Suprapubic skin (tissue), 4 donors: Measurements from ENCODE around the gene GPR84. TPM values are rescaled to one million over a fixed set of nuclear protein-coding genes. Genes with fewer than 3 reads are reported as not detected.

ENCODE experiments used
- DNase-seq, 2 donors: peaks; one replicate each; pipeline ENCODE4 v3.0.0-alpha.2; 2019; ENCODE audit warnings: low spot score in 2 of 2
- H3K27ac ChIP-seq: fragments of 200-600 bp; sonication (generic); one replicate; pipeline ENCODE4 v1.5.1; 2019
- H3K27me3 ChIP-seq: fragments of 200-600 bp; sonication (generic); one replicate; pipeline ENCODE4 v1.5.1; 2019
- H3K36me3 ChIP-seq: fragments of 200-600 bp; sonication (generic); one replicate; pipeline ENCODE4 v1.5.1; 2019
- H3K4me1 ChIP-seq: fragments of 200-600 bp; sonication (generic); one replicate; pipeline ENCODE4 v1.5.1; 2019
- H3K4me3 ChIP-seq: fragments of 200-600 bp; sonication (generic); one replicate; pipeline ENCODE4 v1.5.1; 2019; ENCODE audit warnings: mild to moderate bottlenecking
- H3K9me3 ChIP-seq: fragments of 200-600 bp; sonication (generic); one replicate; pipeline ENCODE4 v1.5.1; 2019
- EP300 ChIP-seq: sonication (generic); formaldehyde crosslinking; IDR thresholded peaks from one replicate; pipeline ENCODE4 v1.6.1; 2017; ENCODE audit warnings: antibody characterized with exemption
- POLR2A ChIP-seq, 2 donors: fragments of 450-650 bp; IDR thresholded peaks; one replicate each; pipeline ENCODE4 v1.6.1; 2017; ENCODE audit warnings: antibody characterized with exemption in 2 of 2, mild to moderate bottlenecking in 2 of 2, moderate library complexity in 2 of 2
- POLR2AphosphoS5 ChIP-seq, 3 donors: sonication (generic); formaldehyde crosslinking; IDR thresholded peaks; one replicate each; pipeline ENCODE4 v1.6.1; 2017; ENCODE audit warnings: antibody characterized with exemption in 3 of 3
- WGBS: methylation state at CpG from one replicate; pipeline ENCODE4 v1.1.5; 2018; 5-methylcytosine and 5-hydroxymethylcytosine counted together
- total RNA-seq, 4 donors: library from RNA; depleted of rRNA; stranded (reverse); fragments of >200 nt; gene quantifications; one replicate each; pipeline ENCODE4 v1.1.0, GENCODE V29; 2016
- TF ChIP-seq, protein P1 (sequence below), 2 donors: fragments of 200-600 bp in 1 of 2; fragments of 450-650 bp in 1 of 2; sonication (generic) in 1 of 2; IDR thresholded peaks; one replicate each; pipeline ENCODE4 v1.5.1; 2016 to 2019; ENCODE audit warnings: antibody characterized with exemption in 2 of 2, mild to moderate bottlenecking in 1 of 2, moderate library complexity in 1 of 2

GPR84 gene
- total RNA-seq, 4 donors from 2014 or later = 0.38 to 1.7 (median 0.73) TPM

GRCh38 chr12:54352891-54353874, 11.1 kb downstream of the GPR84 start:
- H3K4me1 ChIP-seq = peaks cover 46% of the 10 kb centered on the region

DNA sequence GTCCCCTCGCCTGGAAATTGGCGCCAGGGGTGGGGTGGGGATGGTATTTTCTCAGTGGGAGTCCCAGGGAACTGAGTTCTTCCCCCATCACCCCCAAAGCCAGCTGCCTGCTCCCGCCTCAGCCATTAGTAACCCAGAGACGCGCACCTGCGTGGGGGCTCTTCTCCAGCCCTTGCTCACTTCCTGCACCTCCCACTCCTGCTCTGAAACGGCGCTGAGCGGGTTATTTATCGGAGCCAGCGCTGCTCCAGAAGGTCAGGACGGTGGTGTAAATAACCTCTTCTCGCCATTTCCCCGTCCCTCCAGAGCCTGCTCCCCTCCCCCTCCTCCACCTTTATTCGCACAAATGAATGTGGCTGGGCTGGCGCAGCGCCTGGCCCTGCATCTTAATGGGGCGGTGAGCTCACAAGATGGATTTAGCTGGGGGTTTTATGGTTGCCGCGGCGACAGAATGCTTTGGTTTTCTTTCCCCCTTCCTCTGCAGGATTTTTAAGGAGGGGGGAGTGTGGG, 12.2 kb downstream of the GPR84 start:
- Histone ChIP-seq H3K36me3 (peaks cover 50% of the 10 kb centered on the region), H3K4me3 (no peak overlapping the region), H3K27ac (peak overlapping the region; percentile 3), H3K27me3 (no peaks in the 10 kb centered on the region), H3K4me1 (peaks cover 35% of the 10 kb centered on the region), H3K9me3 (no peaks in the 10 kb centered on the region)
- no peak for TF ChIP-seq EP300
- TF ChIP-seq POLR2AphosphoS5 (IDR thresholded peaks at IDR 0.05) = no peak
- no peak for TF ChIP-seq POLR2A (IDR thresholded peaks at IDR 0.05)
- TF ChIP-seq, protein P1, sequence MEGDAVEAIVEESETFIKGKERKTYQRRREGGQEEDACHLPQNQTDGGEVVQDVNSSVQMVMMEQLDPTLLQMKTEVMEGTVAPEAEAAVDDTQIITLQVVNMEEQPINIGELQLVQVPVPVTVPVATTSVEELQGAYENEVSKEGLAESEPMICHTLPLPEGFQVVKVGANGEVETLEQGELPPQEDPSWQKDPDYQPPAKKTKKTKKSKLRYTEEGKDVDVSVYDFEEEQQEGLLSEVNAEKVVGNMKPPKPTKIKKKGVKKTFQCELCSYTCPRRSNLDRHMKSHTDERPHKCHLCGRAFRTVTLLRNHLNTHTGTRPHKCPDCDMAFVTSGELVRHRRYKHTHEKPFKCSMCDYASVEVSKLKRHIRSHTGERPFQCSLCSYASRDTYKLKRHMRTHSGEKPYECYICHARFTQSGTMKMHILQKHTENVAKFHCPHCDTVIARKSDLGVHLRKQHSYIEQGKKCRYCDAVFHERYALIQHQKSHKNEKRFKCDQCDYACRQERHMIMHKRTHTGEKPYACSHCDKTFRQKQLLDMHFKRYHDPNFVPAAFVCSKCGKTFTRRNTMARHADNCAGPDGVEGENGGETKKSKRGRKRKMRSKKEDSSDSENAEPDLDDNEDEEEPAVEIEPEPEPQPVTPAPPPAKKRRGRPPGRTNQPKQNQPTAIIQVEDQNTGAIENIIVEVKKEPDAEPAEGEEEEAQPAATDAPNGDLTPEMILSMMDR (IDR thresholded peaks at IDR 0.05) = no peak
- DNase-seq = no peak
- 38% methylated on average over 21 of the region's 21 CpGs for WGBS

More at GRCh38 chr12:54352891-54353874, 11.1 kb downstream of the GPR84 start:
- Histone ChIP-seq H3K4me3 (no peak overlapping the region), H3K27ac (peak overlapping the region; percentile 3), H3K27me3 (no peaks in the 10 kb centered on the region), H3K36me3 (peaks cover 39% of the 10 kb centered on the region), H3K9me3 (no peaks in the 10 kb centered on the region)
- DNase-seq = no peak
- WGBS = 13% methylated on average over 1 of the region's 1 CpG
- no peak for TF ChIP-seq POLR2AphosphoS5 (IDR thresholded peaks at IDR 0.05)

- no peak overlapping the region for H3K27ac ChIP-seq
Measured at GRCh38 chr12:54351341-54351740, 12.9 kb downstream of the GPR84 start.

DNA sequence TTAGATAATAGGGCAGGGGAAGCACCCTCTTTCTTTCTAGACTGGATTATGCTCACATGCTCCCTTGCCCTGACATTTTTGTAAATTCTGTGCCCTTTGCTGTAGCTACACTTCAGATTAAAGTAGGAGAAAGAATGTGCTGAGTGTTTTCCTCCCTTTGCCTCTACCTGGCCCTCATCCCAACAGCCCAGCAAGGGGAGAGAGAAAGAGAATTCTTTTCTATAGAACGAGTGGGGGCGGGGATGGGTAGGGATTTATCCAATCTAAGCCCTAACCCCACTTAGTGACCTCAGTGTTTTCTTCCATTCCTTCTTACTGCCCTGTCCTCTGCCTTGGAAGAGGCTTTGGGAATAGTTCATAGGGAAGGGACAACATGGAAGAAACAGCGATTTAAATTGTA, 13.5 kb downstream of the GPR84 start:
- 72% methylated on average over 3 of the region's 3 CpGs for WGBS
- Histone ChIP-seq H3K4me3 (no peak overlapping the region), H3K27ac (no peak overlapping the region), H3K36me3 (peaks cover 63% of the 10 kb centered on the region), H3K4me1 (peaks cover 27% of the 10 kb centered on the region), H3K27me3 (no peaks in the 10 kb centered on the region), H3K9me3 (no peaks in the 10 kb centered on the region)
- no peak for TF ChIP-seq POLR2A (IDR thresholded peaks at IDR 0.05)
- TF ChIP-seq, protein P1 (IDR thresholded peaks at IDR 0.05) = no peak
- no peak for TF ChIP-seq EP300
- TF ChIP-seq POLR2AphosphoS5 (IDR thresholded peaks at IDR 0.05) = no peak
- no peak for DNase-seq

More at GRCh38 chr12:54351341-54351740, 12.9 kb downstream of the GPR84 start:
- WGBS = 80% methylated on average over 4 of the region's 4 CpGs
- no peak overlapping the region for H3K4me3 ChIP-seq
- H3K4me1 ChIP-seq = peaks cover 33% of the 10 kb centered on the region
- H3K27me3 ChIP-seq = no peaks in the 10 kb centered on the region
- H3K9me3 ChIP-seq = no peaks in the 10 kb centered on the region
- TF ChIP-seq, protein P1 (IDR thresholded peaks at IDR 0.05) = no peak
- no peak for TF ChIP-seq EP300
- TF ChIP-seq POLR2AphosphoS5 (IDR thresholded peaks at IDR 0.05) = no peak
- no peak for TF ChIP-seq POLR2A (IDR thresholded peaks at IDR 0.05)
- no peak for DNase-seq
- peaks cover 57% of the 10 kb centered on the region for H3K36me3 ChIP-seq

DNA sequence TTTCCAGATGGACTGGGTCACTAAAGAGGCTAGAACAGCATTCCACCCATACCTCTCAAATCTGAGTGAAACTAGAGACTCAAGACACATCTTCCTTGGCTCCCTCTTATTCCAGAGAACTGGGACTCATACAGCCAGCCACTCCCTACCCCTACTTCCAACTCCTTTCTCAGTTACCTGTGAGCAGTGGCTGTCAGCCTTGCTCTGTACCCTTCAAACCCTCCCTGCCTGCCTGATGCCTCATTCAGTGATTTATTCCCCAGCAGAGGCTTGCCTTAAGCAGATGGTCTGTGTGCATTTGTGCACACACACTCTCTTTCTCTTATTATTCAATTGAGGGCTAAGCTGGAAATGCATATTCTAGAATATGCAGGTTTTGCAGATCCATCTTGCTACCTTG, 14.6 kb downstream of the GPR84 start:
- no peak overlapping the region for H3K27ac ChIP-seq
- peaks cover 74% of the 10 kb centered on the region for H3K36me3 ChIP-seq

More for the DNA sequence above, 14.6 kb downstream of the GPR84 start:
- no peak for DNase-seq
- H3K9me3 ChIP-seq = no peaks in the 10 kb centered on the region
- H3K4me3 ChIP-seq = no peak overlapping the region
- H3K27me3 ChIP-seq = no peaks in the 10 kb centered on the region
- TF ChIP-seq POLR2A (IDR thresholded peaks at IDR 0.05) (no peak), POLR2AphosphoS5 (IDR thresholded peaks at IDR 0.05) (no peak), EP300 (no peak)
- TF ChIP-seq, protein P1 (IDR thresholded peaks at IDR 0.05) = no peak
- peaks cover 20% of the 10 kb centered on the region for H3K4me1 ChIP-seq
